Aorta (tissue), 5 donors: ENCODE results near the gene LRRC73. TPM values are rescaled to one million over a fixed set of nuclear protein-coding genes. Genes with fewer than 3 reads are reported as not detected.
A peak's percentile ranks its signal among the peaks of the same experiment; 100 is the strongest.
"Not testable (repeated sequence)": the region's sequence is repeated elsewhere in the genome, so short reads cannot be mapped to it uniquely, and the experiment has no call there.

ENCODE experiments used
- ATAC-seq: fragments of 200-7000 bp; cut with Tn5 transposase; one replicate; pipeline ENCODE4 v1.9.1; 2022; ENCODE audit warnings: moderate library complexity; ENCODE audit not compliant: low FRiP score
- DNase-seq, 2 donors: peaks; one replicate each; pipeline ENCODE4 v3.0.0-alpha.2; 2020
- H3K27ac ChIP-seq, 2 donors: one replicate each; pipeline ENCODE4 v1.5.1; 2013; ENCODE audit warnings: low read length in 2 of 2, mild to moderate bottlenecking in 2 of 2, moderate library complexity in 2 of 2, control low read depth in 1 of 2, inconsistent platforms in 1 of 2, low read depth in 1 of 2
- H3K27me3 ChIP-seq, 2 donors: one replicate each; pipeline ENCODE4 v1.6.1; 2013; ENCODE audit warnings: control low read depth in 1 of 2, low read length in 1 of 2, mild to moderate bottlenecking in 1 of 2, moderate library complexity in 1 of 2; ENCODE audit not compliant: insufficient read depth in 2 of 2, control insufficient read depth in 1 of 2
- H3K36me3 ChIP-seq, 2 donors: one replicate each; pipeline ENCODE4 v1.6.1; 2013; ENCODE audit warnings: control low read depth in 1 of 2, low read length in 1 of 2, mild to moderate bottlenecking in 1 of 2; ENCODE audit not compliant: insufficient read depth in 2 of 2, control insufficient read depth in 1 of 2
- H3K4me1 ChIP-seq, 2 donors: one replicate each; pipeline ENCODE4 v1.6.1; 2013; ENCODE audit warnings: low read length in 2 of 2, control low read depth in 1 of 2, mild to moderate bottlenecking in 1 of 2, moderate library complexity in 1 of 2; ENCODE audit not compliant: insufficient read depth in 2 of 2, control insufficient read depth in 1 of 2
- H3K4me3 ChIP-seq, 2 donors: one replicate each; pipeline ENCODE4 v1.5.1; 2013; ENCODE audit warnings: low read length in 2 of 2, control low read depth in 1 of 2, mild to moderate bottlenecking in 1 of 2
- H3K9me3 ChIP-seq: one replicate; pipeline ENCODE4 v1.6.1; 2013; ENCODE audit warnings: mild to moderate bottlenecking, low read length; ENCODE audit not compliant: control insufficient read depth
- WGBS, 2 donors: extraction: QIAGEN DNeasy Blood & Tissue Kit; methylation state at CpG; one replicate each; pipeline ENCODE4 v1.1.7; 2013; 5-methylcytosine and 5-hydroxymethylcytosine counted together
- intact Hi-C, 2 donors: fragments of 100-400 bp; cut with DNase I; formaldehyde crosslinking; loops; one replicate each; pipeline versions ENCODE4 v1.14.2 to v1.15.0; 2022
- long read RNA-seq, 2 donors: library from polyadenylated mRNA; unstranded; transcript quantifications; one replicate each; pipeline ENCODE4 v2.0.0, GENCODE V29; 2020 to 2021
- polyA plus RNA-seq, 2 donors: library from polyadenylated mRNA; stranded (reverse); fragments of 200-250 nt; gene quantifications; one replicate each; pipeline ENCODE4 v1.2.3, GENCODE V29; 2013
- total RNA-seq, 2 donors: library from RNA; stranded (reverse); fragmentation: NEBNext Ultra II Directional; extraction: Animal tissue kit (Norgen Biotek cat#: 25700); gene quantifications; one replicate each; pipeline ENCODE4 v1.2.1, GENCODE V29; 2021
- donor health status: healthy with polysubstance abuse.
- donor health status: Bipolar disorder and iron deficiency.
- donor health status: DM: no; HTN: no; CAD: no.
- donor health status: DM: no; HTN: no; CAD: no.
- donor health status: DM: yes; HTN: yes; CAD: no.

LRRC73 gene, protein sequence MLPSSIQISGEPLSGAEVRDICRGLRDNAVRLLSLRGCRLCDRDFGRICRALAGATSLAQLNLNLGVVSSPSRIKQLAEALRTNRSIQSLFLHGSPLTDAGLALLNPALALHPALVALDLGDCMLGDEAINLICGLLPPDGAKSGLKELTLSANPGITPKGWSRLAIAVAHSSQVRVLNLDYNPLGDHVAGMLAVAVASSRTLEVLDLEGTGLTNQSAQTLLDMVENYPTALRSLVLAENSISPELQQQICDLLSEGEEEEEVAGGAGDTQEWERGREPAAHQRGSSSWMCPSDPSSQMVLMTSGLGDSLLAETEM
- total RNA-seq (under 1 TPM; 0.39 to 0.62 TPM), polyA plus RNA-seq (1 to 10 TPM in 1 of 2 donors, under 1 TPM in 1; 0.50 to 1.6 TPM)
- long read RNA-seq, donor 1: 0 reads
- long read RNA-seq, donor 2: 0 reads

DNA sequence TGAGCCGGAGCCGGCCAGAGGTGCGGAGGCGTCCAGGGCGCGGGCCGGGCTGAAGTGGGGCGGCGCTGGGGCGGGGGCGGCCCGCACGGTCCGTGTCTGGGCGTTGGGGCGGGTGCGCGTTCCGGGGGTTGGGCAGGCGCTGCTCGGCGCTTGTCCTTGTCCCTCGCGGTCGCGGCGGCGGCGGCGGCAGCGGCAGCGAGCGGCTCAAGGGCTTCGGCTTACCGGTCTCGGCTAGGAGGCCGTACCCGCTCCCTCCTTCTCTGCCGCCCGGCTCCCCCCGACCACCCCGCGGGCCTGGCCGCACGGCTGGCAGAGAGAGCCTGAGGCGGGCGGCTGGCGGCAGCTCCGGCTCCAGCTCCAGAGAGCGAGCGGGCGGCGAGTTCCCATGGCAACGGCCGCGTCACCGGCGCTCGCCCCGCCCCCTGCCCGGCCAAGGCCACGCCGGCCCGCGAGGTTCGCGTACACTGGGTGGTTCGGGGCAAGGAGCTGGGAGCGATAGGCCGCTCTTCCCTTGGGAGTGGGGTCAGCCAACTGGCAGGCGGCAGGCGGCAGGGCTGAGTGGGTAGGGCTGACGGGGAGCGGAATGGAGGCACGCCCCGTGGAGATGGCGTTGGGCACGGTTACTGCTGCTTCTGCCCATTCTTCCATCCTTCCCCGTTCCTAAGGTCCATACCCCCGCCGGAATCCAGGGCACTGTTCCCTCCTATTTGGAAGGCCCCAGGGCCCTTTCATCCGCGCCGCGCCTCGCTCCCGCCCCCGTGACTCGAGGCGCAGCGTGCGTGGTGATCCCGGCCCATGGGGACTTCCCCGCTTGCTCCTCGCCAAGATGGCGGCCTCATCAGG, at the start of gene LRRC73:
Gene LRRC73, minus strand, starts transcription at position 363 of the 843 bp plus-strand sequence. CDS start 561 bp downstream, outside the sequence.
- H3K4me1 ChIP-seq: no peaks in the 10 kb centered on the region
- intact Hi-C loops: loop anchor here (5.0 to 10.0 kb wide), 4 partner anchors 115 to 275 kb away; partner anchors contain the start of gene ZNF318 (in 1 of the 2)
- no peak within 1 kb of the TSS for H3K27ac ChIP-seq
- no peaks in the 10 kb centered on the region for H3K9me3 ChIP-seq
- 4 to 5% methylated on average over 47 to 96 of the region's 96 CpGs for WGBS, 2 donors
- ATAC-seq (peak; percentile 92), DNase-seq (peak; percentile 92 to 97)
- H3K27me3 ChIP-seq: no peaks in the 10 kb centered on the region
- peaks cover 3 to 8% of the 10 kb centered on the region in 2 donors for H3K36me3 ChIP-seq
- H3K4me3 ChIP-seq: peak within 1 kb of the TSS; percentile 35 to 40

DNA sequence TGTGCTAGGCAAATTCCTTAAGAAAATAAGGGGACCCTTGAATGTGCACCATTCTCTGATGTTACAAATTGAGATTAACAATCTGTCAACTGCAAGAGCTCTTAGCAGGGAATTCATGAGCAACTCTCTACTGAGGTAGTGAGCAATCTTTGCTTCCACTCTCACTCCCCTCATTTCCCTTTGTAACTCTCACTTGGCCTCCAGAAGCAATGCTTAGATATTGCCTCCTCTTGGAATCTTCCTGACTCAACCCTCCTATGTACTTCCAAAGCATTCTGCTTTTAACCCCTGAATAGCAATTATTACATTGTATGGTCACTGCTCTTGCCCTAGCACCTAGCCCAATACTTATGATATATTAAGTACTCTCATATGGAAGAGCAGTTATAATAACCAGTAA, 49.2 kb upstream of the LRRC73 start:
- Histone ChIP-seq H3K9me3 (no peaks in the 10 kb centered on the region), H3K4me3 (no peak overlapping the region), H3K27me3 (no peaks in the 10 kb centered on the region), H3K4me1 (no peaks in the 10 kb centered on the region), H3K36me3 (peaks cover 16 to 20% of the 10 kb centered on the region in 2 donors), H3K27ac (no peak overlapping the region)
- no peak for DNase-seq
- intact Hi-C loops: no loop called here
- no peak for ATAC-seq

DNA sequence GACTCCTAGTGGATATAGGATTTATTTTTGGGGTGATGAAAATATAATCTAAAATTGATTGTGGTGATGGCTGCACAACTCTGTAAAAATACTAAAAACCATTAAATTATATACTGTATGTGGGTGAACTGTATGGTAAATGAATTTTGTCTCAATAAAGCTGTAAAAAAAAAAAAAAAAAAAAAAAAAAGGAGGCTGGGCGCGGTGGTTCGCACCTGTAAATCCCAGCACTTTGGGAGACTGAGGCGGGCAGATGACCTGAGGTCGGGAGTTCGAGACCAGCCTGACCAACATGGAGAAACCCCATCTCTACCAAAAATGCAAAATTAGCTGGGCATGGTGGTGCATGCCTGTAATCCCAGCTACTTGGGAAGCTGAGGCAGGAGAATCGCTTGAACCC, 47.5 kb upstream of the LRRC73 start:
- 95 to 96% methylated on average over 7 of the region's 7 CpGs for WGBS, 2 donors

DNA sequence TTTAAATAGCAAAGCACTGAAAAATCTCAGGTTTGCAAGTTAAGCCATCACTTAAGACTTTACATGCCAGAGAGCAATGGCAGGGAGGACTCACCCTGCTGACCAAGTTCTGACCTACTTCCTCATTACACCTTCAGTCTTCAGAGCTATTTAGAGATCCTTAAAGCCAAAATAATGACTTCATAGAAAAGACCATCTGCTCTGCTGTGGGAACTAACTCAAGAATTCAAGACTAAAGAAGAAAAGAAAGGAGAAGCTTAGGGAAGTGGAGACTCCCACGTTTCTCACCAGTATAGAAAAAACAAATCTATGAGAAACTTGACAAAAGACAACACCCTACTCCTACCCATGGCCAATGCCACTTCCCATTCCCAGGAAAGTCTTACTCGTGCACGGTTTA, 37.1 kb upstream of the LRRC73 start:
- H3K36me3 ChIP-seq: peaks cover 7 to 8% of the 10 kb centered on the region in 2 donors

More for the DNA sequence above, 47.5 kb upstream of the LRRC73 start:
- H3K4me1 ChIP-seq, ATAC-seq, H3K27ac ChIP-seq, H3K4me3 ChIP-seq, H3K27me3 ChIP-seq, intact Hi-C loops, DNase-seq, H3K9me3 ChIP-seq: not testable (repeated sequence)
- peaks cover 13 to 16% of the 10 kb centered on the region in 2 donors for H3K36me3 ChIP-seq

DNA sequence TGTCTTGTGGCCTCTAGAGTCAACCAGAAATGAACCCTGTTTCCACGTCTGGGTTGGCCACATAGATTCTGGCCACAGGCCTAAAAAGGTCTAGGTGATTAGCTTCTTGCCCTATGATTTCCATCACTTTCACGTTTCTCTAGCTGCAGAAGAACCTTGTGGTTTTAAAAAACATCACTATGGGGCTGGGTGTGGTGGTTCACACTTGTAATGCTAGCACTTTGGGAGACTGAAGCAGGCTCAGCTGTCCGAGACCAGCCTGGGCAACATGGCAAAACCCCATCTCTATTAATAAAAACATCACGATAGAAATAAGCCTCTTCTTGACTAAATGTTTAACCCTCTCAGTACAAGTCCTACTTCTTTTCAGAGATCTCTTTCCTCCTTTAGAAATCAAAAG, 34.3 kb upstream of the LRRC73 start:
- no peak for ATAC-seq
- Histone ChIP-seq H3K4me1 (no peaks in the 10 kb centered on the region), H3K9me3 (no peaks in the 10 kb centered on the region), H3K27me3 (no peaks in the 10 kb centered on the region), H3K4me3 (no peak overlapping the region), H3K27ac (no peak overlapping the region), H3K36me3 (peaks cover 4 to 5% of the 10 kb centered on the region in 2 donors)
- no peak for DNase-seq
- intact Hi-C loops: no loop called here
- WGBS, 2 donors: 61 to 62% methylated on average over 4 of the region's 4 CpGs

More for the DNA sequence above, 37.1 kb upstream of the LRRC73 start:
- Histone ChIP-seq H3K27ac (no peak overlapping the region), H3K4me3 (no peak overlapping the region), H3K9me3 (no peaks in the 10 kb centered on the region), H3K4me1 (no peaks in the 10 kb centered on the region), H3K27me3 (no peaks in the 10 kb centered on the region)
- intact Hi-C loops: no loop called here
- ATAC-seq (no peak), DNase-seq (no peak)
- WGBS, 2 donors: 55 to 79% methylated on average over 3 of the region's 3 CpGs

DNA sequence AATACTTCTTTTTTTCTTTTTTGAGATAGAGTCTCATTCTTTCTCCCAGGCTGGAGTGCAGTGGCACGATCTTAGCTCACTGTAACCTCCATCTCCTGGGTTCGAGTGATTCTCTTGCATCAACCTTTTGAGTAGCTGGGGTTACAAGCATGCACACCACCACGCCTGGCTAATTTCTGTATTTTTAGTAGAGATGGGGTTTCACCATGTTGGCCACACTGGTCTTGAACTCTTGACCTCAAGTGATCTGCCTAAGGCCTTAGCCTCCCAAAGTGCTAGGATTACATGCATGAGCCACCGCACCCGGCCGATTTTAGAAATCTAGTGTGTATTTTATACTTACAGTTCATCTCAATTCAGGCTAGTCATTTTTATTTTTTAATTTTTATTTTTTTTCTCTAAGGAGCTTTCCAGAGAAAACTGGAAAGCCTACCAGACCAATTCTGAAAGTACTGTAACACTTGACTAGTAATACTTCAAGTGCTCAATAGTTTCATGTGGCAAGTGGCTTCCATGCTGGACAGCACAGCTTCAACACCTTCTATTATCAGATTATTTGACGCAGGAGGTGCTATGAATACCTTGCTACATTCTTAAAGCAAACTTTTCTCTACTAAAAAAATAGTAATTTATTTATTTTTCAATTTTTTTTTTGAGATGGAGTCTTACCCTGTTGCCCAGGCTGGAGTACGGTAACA, 31.8 kb upstream of the LRRC73 start:
- Histone ChIP-seq H3K4me3 (no peak overlapping the region), H3K9me3 (no peaks in the 10 kb centered on the region), H3K36me3 (no peaks in the 10 kb centered on the region), H3K27me3 (no peaks in the 10 kb centered on the region), H3K27ac (no peak overlapping the region), H3K4me1 (no peaks in the 10 kb centered on the region)
- no peak for DNase-seq
- WGBS, 2 donors: 94 to 96% methylated on average over 8 of the region's 8 CpGs
- intact Hi-C loops: no loop called here
- ATAC-seq: no peak

DNA sequence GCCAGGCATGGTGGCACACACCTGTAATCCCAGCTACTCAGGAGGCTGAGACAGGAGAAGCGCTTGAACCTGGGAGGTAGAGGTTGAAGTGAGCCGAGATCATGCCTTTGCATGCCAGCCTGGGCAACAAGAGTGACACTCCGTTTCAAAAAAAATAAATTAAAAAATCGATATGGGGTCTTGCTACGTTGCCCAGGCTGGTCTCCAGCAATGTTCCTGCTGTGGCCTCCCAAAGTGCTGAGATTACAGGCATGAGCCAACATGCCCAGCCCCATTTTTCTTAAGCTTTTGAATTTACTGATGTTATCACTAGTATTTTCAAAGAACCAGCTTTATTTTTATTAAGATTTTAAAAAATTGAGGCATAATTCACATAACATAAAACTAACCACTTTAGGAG, 30.4 kb upstream of the LRRC73 start:
- no peak overlapping the region for H3K27ac ChIP-seq
- WGBS, 2 donors: 97% methylated on average over 5 of the region's 5 CpGs
- H3K36me3 ChIP-seq: no peaks in the 10 kb centered on the region
- DNase-seq (no peak), ATAC-seq (no peak)
- H3K27me3 ChIP-seq: no peaks in the 10 kb centered on the region
- no peaks in the 10 kb centered on the region for H3K9me3 ChIP-seq
- H3K4me3 ChIP-seq: no peak overlapping the region
- intact Hi-C loops: no loop called here
- no peaks in the 10 kb centered on the region for H3K4me1 ChIP-seq

DNA sequence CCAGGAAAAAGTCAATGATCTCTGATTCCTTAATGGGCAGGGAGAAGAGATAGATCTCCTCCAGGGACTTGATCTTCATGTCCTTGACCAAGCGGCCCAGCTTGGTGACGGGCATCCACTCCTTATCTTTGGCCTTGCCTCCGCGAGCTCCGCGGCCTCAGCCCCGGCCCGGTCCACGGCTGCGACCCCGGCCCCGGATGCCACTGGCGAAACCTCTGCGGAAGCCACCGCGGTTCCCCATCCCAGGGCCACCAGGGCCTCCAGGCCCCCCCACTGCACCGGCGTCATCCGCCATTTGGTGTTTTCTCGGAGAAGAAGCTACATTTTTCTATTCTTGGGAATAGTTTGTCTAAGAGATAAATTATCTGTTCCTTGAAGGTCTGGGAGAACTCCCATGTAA, 29.3 kb upstream of the LRRC73 start:
- intact Hi-C loops: not testable (repeated sequence)

More for the DNA sequence above, 29.3 kb upstream of the LRRC73 start:
- H3K4me1 ChIP-seq, ATAC-seq, DNase-seq, H3K36me3 ChIP-seq, H3K4me3 ChIP-seq, H3K27me3 ChIP-seq, H3K9me3 ChIP-seq, H3K27ac ChIP-seq: not testable (repeated sequence)
- 97 to 98% methylated on average over 20 of the region's 20 CpGs for WGBS, 2 donors
